ENCODE data around the gene SEPTIN12.
A peak's percentile ranks its signal among the peaks of the same experiment; 100 is the strongest.

The SEPTIN12 gene, protein sequence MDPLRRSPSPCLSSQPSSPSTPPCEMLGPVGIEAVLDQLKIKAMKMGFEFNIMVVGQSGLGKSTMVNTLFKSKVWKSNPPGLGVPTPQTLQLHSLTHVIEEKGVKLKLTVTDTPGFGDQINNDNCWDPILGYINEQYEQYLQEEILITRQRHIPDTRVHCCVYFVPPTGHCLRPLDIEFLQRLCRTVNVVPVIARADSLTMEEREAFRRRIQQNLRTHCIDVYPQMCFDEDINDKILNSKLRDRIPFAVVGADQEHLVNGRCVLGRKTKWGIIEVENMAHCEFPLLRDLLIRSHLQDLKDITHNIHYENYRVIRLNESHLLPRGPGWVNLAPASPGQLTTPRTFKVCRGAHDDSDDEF

DNA sequence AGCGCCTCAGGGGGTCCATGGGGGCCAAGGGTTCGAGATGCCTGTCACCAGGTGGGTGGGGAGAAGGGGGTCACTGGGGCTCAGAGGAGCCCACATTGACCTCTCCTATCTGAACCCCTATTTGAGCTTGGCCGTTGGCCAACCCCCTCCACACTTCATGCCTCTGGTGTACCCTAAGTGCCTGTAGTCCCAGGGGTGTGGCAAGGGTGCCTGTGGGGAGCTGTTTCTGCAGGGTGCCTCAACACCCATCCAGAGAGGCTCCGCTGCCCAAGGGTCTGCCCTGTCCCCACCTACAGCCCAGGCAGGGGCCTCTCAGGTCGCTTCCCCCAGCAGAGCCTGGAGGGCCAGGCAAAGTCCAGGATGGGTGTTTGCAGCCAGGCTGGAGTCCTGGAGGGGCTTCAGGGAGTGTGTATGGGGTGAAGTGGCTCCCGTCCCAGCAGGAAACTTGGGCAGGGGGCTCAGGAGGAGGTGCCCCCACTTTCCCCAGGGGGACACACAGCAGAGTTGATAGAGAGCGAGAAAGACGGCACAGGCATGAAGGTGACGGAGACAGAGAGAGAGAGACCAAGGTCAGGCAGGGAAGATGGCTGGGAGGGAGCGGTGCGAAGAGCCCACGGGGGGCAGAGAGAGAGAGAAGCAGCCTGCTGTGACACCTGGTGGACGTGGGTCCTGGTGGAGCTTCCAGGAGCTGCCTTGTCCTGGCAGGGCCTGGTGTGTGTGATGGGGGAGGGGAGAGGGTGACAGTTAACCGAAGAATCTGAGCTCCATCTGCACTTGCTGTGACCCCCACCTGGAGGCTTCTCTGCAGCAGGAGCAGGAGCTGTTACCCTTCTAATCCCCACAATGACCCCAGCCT is at the start of gene SEPTIN12:
TSS of gene SEPTIN12 (minus strand) at position 719 of the 856 bp plus-strand sequence. CDS start at position 19, 700 bp downstream.
- Histone ChIP-seq H3K36me3 (ENCODE audit: control insufficient read depth, insufficient read depth, low read length) (no peaks in the 10 kb centered on the region), H3K9ac (no peak within 1 kb of the TSS), H3K27me3 (ENCODE audit: control insufficient read depth, insufficient read depth, low read length) (no peaks in the 10 kb centered on the region), H3K27ac (no peak within 1 kb of the TSS), H2AFZ (no peak within 1 kb of the TSS), H3K4me1 (no peaks in the 10 kb centered on the region), H3K79me2 (no peaks in the 10 kb centered on the region), H3K4me2 (ENCODE audit: low read length) (no peak within 1 kb of the TSS), H3K4me3 (ENCODE audit: low read depth, low read length) (no peak within 1 kb of the TSS), H3K9me3 (ENCODE audit: control insufficient read depth, low read length) (no peaks in the 10 kb centered on the region)
- TF ChIP-seq, protein P1, sequence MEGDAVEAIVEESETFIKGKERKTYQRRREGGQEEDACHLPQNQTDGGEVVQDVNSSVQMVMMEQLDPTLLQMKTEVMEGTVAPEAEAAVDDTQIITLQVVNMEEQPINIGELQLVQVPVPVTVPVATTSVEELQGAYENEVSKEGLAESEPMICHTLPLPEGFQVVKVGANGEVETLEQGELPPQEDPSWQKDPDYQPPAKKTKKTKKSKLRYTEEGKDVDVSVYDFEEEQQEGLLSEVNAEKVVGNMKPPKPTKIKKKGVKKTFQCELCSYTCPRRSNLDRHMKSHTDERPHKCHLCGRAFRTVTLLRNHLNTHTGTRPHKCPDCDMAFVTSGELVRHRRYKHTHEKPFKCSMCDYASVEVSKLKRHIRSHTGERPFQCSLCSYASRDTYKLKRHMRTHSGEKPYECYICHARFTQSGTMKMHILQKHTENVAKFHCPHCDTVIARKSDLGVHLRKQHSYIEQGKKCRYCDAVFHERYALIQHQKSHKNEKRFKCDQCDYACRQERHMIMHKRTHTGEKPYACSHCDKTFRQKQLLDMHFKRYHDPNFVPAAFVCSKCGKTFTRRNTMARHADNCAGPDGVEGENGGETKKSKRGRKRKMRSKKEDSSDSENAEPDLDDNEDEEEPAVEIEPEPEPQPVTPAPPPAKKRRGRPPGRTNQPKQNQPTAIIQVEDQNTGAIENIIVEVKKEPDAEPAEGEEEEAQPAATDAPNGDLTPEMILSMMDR (IDR thresholded peaks at IDR 0.05): no peak

DNA sequence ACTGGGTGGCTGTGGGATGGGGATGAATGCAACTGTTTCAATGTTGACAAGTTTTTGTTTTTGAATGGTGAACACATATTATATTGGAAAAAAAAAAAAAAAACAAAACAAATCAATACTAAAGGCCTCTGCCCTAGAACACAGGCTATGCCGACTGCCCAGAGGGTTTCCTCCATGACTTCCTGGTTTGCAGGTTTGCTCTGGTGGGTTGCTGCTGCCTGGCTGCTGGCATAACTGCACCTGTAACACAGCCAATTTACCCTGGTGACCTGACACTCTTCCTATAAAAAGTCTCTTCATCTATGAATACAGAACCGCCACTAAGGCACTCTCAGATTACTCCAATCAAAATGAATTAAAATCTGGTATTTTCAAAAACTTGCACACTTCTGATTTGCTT is 48.6 kb upstream of the SEPTIN12 start:
- Histone ChIP-seq H3K36me3 (ENCODE audit: control insufficient read depth, insufficient read depth, low read length) (no peaks in the 10 kb centered on the region), H3K4me3 (ENCODE audit: low read depth, low read length) (no peak overlapping the region), H3K27ac (no peak overlapping the region), H3K4me2 (ENCODE audit: low read length) (no peak overlapping the region), H3K79me2 (peaks cover 6% of the 10 kb centered on the region), H3K9ac (no peak overlapping the region), H3K4me1 (peaks cover 24% of the 10 kb centered on the region), H2AFZ (no peak overlapping the region), H3K27me3 (ENCODE audit: control insufficient read depth, insufficient read depth, low read length) (no peaks in the 10 kb centered on the region), H3K9me3 (ENCODE audit: control insufficient read depth, low read length) (no peaks in the 10 kb centered on the region)
- TF ChIP-seq, protein P1 (IDR thresholded peaks at IDR 0.05): no peak

DNA sequence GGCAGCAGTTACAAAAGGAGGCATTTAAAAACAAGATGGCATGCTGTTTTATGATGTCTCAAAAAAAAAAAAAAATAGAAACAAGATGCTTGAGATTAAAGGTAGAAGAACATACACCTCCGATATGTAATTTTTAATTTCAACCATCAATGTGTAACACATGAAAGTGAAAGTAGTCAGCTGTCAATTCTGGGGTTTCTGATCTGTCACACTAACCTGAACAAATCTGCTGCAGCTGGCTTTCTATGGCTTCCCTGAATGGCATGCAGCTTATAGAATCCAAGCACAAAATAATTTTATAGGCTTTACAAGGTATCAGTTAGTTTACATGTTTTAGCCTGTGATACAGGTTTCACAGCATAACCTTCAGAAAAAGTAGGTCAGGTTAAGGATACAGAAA is 45.4 kb upstream of the SEPTIN12 start:
- Histone ChIP-seq H3K9ac (no peak overlapping the region), H2AFZ (no peak overlapping the region), H3K4me1 (peaks cover 26% of the 10 kb centered on the region), H3K79me2 (peaks cover 12% of the 10 kb centered on the region), H3K27me3 (ENCODE audit: control insufficient read depth, insufficient read depth, low read length) (no peaks in the 10 kb centered on the region), H3K4me2 (ENCODE audit: low read length) (peak overlapping the region; percentile 28), H3K9me3 (ENCODE audit: control insufficient read depth, low read length) (no peaks in the 10 kb centered on the region), H3K27ac (no peak overlapping the region), H3K4me3 (ENCODE audit: low read depth, low read length) (peak overlapping the region; percentile 24), H3K36me3 (ENCODE audit: control insufficient read depth, insufficient read depth, low read length) (no peaks in the 10 kb centered on the region)
- TF ChIP-seq, protein P1 (IDR thresholded peaks at IDR 0.05): no peak

DNA sequence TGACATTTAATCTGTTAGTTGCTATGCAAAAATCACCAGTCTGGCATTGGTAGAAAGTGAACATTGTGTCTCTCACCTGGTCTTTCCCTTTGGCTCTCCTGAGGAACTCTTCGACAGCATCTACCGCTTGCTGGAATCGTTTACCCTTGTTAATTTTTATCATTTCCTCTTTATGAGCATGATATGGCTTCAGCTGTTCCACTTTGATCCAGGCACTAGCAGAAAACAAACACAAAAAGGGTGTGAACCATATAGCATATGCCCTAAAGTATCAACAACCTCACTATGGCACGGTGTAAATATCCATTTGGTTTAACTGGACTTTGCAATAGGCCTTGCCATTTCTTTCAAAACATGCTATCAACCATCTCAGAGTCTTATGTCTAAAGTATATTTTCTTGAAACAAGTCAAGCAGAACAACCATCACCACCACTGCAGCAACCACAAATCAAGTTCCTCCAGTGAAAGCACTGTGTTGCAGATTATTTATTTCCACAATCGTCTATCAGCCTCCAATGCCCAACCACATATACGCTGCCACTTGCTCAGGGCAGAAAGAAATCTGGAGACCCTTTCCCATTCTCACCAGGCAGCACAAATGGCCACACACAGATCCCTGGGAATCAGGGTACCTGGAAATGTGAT is 44.7 kb upstream of the SEPTIN12 start:
- TF ChIP-seq, protein P1 (IDR thresholded peaks at IDR 0.05): no peak
- H3K4me1 ChIP-seq: peaks cover 26% of the 10 kb centered on the region

More for the DNA sequence above, 44.7 kb upstream of the SEPTIN12 start:
- no peak overlapping the region for H3K9ac ChIP-seq
- peaks cover 16% of the 10 kb centered on the region for H3K79me2 ChIP-seq
- no peaks in the 10 kb centered on the region for H3K27me3 ChIP-seq (ENCODE audit: control insufficient read depth, insufficient read depth, low read length)
- no peak overlapping the region for H3K4me3 ChIP-seq (ENCODE audit: low read depth, low read length)
- H2AFZ ChIP-seq: no peak overlapping the region
- H3K27ac ChIP-seq: peak overlapping the region; percentile 67
- H3K4me2 ChIP-seq (ENCODE audit: low read length): peak overlapping the region; percentile 29
- H3K36me3 ChIP-seq (ENCODE audit: control insufficient read depth, insufficient read depth, low read length): no peaks in the 10 kb centered on the region
- no peaks in the 10 kb centered on the region for H3K9me3 ChIP-seq (ENCODE audit: control insufficient read depth, low read length)

Data from parathyroid adenoma (tissue), 2 donors.